GM12878 (cell line): Measurements from ENCODE around the gene RBM6. TPM values are rescaled to one million over a fixed set of nuclear protein-coding genes. Genes with fewer than 3 reads are reported as not detected.

Source experiments
- ATAC-seq: fragments of 200-7000 bp; cut with Tn5 transposase; 3 replicates; pipeline ENCODE4 v1.9.1; 2020; ENCODE audit warnings: mild to moderate bottlenecking, moderate library complexity
- BruUV-seq: library from RNA; stranded (reverse); fragments of 400-500 nt; replicated peaks from 2 replicates; lab custom pipeline; 2021; lab: Mats Ljungman, UMichigan
- CTCF ChIA-PET: fragments of 300-600 bp; sonication (Branson Sonifier 250); formaldehyde crosslinking; extraction: SDS; loops from one replicate; lab custom pipeline; 2021; ENCODE audit warnings: inconsistent platforms; lab: Yijun Ruan, JAX
- POLR2A ChIA-PET: fragments of 350-600 bp; formaldehyde crosslinking; extraction: SDS; loops from one replicate; lab custom pipeline; 2021; ENCODE audit warnings: inconsistent platforms; lab: Charles Lee
- RAD21 ChIA-PET: fragments of 300-600 bp; sonication (Branson Sonifier 250); formaldehyde crosslinking; loops from one replicate; lab custom pipeline; 2023; ENCODE audit warnings: antibody characterized with exemption; ENCODE audit not compliant: unreplicated experiment; lab: Charles Lee
- SMC1A ChIA-PET: fragments of 300-600 bp; sonication (Branson Sonifier 250); formaldehyde crosslinking; loops from one replicate; lab custom pipeline; 2023; ENCODE audit not compliant: unreplicated experiment, uncharacterized antibody; lab: Charles Lee
- DNase-seq: peaks from one replicate; pipeline ENCODE4 v3.0.0-alpha.2; 2011; ENCODE audit warnings: low read depth, low spot score
- FAIRE-seq: peaks from 3 replicates; lab custom pipeline; 2011; peaks lifted over from hg19 to GRCh38; lab: Jason Lieb, UNC
- H2AFZ ChIP-seq: 2 replicates; pipeline ENCODE4 v1.6.0; 2011; ENCODE audit warnings: low read depth, low read length, control low read depth; ENCODE audit not compliant: control insufficient read depth
- H3K27ac ChIP-seq: 2 replicates; pipeline ENCODE4 v1.5.1; 2011; ENCODE audit warnings: control low read depth; ENCODE audit not compliant: control insufficient read depth, insufficient read depth
- H3K27me3 ChIP-seq, 2 experiments: replicated peaks in 1 of 2; 2 replicates each; pipeline versions ENCODE4 v1.6.0 to v1.6.1; 2011; ENCODE audit warnings: low read length in 1 of 2; ENCODE audit not compliant: control insufficient read depth in 2 of 2, insufficient read depth in 2 of 2
- H3K36me3 ChIP-seq, 2 experiments: 2 replicates each; pipeline ENCODE4 v1.5.1; 2011; ENCODE audit warnings: low read length in 1 of 2; ENCODE audit not compliant: control insufficient read depth in 2 of 2, insufficient read depth in 2 of 2
- H3K4me1 ChIP-seq: 2 replicates; pipeline ENCODE4 v1.6.1; 2011; ENCODE audit warnings: mild to moderate bottlenecking, low read length, moderate library complexity, mixed read lengths; ENCODE audit not compliant: control insufficient read depth, insufficient read depth
- H3K4me2 ChIP-seq: 2 replicates; pipeline ENCODE4 v1.6.0; 2011; ENCODE audit warnings: control low read depth; ENCODE audit not compliant: control insufficient read depth, insufficient read depth
- H3K4me3 ChIP-seq: fragments of 200-600 bp; sonication (generic); 2 replicates; pipeline ENCODE4 v1.5.1; 2016
- H3K79me2 ChIP-seq: 2 replicates; pipeline ENCODE4 v1.6.0; 2011; ENCODE audit warnings: low read length; ENCODE audit not compliant: control insufficient read depth, insufficient read depth
- H3K9ac ChIP-seq: 2 replicates; pipeline ENCODE4 v1.8.0; 2011; ENCODE audit warnings: low read length, control low read depth, mixed read lengths; ENCODE audit not compliant: control insufficient read depth, insufficient read depth
- H3K9me3 ChIP-seq: replicated peaks from 3 replicates; pipeline ENCODE4 v1.5.1; 2011; ENCODE audit warnings: mild to moderate bottlenecking, low read length; ENCODE audit not compliant: control insufficient read depth, insufficient read depth
- H4K20me1 ChIP-seq: 2 replicates; pipeline ENCODE4 v1.6.0; 2011; ENCODE audit not compliant: control insufficient read depth, insufficient read depth
- BACH1 ChIP-seq: fragments of 450-650 bp; IDR thresholded peaks from 2 replicates; pipeline ENCODE4 v1.6.1; 2017; ENCODE audit warnings: mild to moderate bottlenecking, borderline replicate concordance
- CBX5 ChIP-seq: sonication (generic); IDR thresholded peaks from 2 replicates; pipeline ENCODE4 v1.6.1; 2016; ENCODE audit warnings: low read depth, moderate library complexity, mild to moderate bottlenecking, inconsistent platforms
- CHD4 ChIP-seq: fragments of 200-600 bp; sonication (generic); IDR thresholded peaks from 2 replicates; pipeline ENCODE4 v1.6.1; 2016; ENCODE audit warnings: mild to moderate bottlenecking
- DPF2 ChIP-seq: fragments of 450-650 bp; IDR thresholded peaks from 2 replicates; pipeline ENCODE4 v1.6.1; 2017; ENCODE audit warnings: mild to moderate bottlenecking
- E2F4 ChIP-seq: IDR thresholded peaks from 2 replicates; pipeline ENCODE4 v1.6.1; 2012; ENCODE audit warnings: low read depth, low read length, improper control_type of control experiment
- EED ChIP-seq: sonication (generic); IDR thresholded peaks from 2 replicates; pipeline ENCODE4 v1.6.1; 2016; ENCODE audit warnings: antibody characterized with exemption, low read depth
- HDGF ChIP-seq: fragments of 450-650 bp; IDR thresholded peaks from 2 replicates; pipeline ENCODE4 v1.6.1; 2016; ENCODE audit warnings: antibody characterized with exemption
- IRF4 ChIP-seq: IDR thresholded peaks from 2 replicates; pipeline ENCODE4 v1.6.1; 2011; ENCODE audit warnings: low read depth, low read length
- JUNB ChIP-seq: IDR thresholded peaks from 2 replicates; pipeline ENCODE4 v1.6.1; 2016; ENCODE audit warnings: antibody characterized with exemption, mild to moderate bottlenecking
- MEF2A ChIP-seq: IDR thresholded peaks from 2 replicates; pipeline ENCODE4 v1.6.1; 2011; ENCODE audit warnings: low read depth, mild to moderate bottlenecking, low read length, moderate library complexity; ENCODE audit not compliant: insufficient read depth
- MTA2 ChIP-seq: fragments of 450-650 bp; IDR thresholded peaks from 2 replicates; pipeline ENCODE4 v1.6.1; 2016; ENCODE audit warnings: low read depth, mild to moderate bottlenecking, moderate library complexity
- POLR2A ChIP-seq: IDR thresholded peaks from 2 replicates; pipeline ENCODE4 v1.6.1; 2011; ENCODE audit warnings: low read depth, mild to moderate bottlenecking, low read length
- RBBP5 ChIP-seq: fragments of 200-600 bp; sonication (generic); conservative IDR thresholded peaks from 2 replicates; pipeline ENCODE4 v1.6.1; 2016
- SREBF2 ChIP-seq: IDR thresholded peaks from 2 replicates; pipeline ENCODE4 v1.6.1; 2012; ENCODE audit warnings: mild to moderate bottlenecking, low read length
- SUPT20H ChIP-seq: IDR thresholded peaks from 2 replicates; pipeline ENCODE4 v1.6.1; 2011; ENCODE audit warnings: low read depth, mild to moderate bottlenecking, low read length, moderate library complexity, borderline replicate concordance; ENCODE audit not compliant: control insufficient read depth
- USF2 ChIP-seq: IDR thresholded peaks from 2 replicates; pipeline ENCODE4 v1.6.1; 2011; ENCODE audit warnings: low read depth, low read length, improper control_type of control experiment, borderline replicate concordance
- ZNF622 ChIP-seq: fragments of 450-650 bp; IDR thresholded peaks from 2 replicates; pipeline ENCODE4 v1.6.1; 2017; ENCODE audit warnings: mild to moderate bottlenecking, inconsistent platforms
- WGBS: methylation state at CpG from one replicate; pipeline ENCODE4 v1.1.6; 2016; ENCODE audit warnings: low lambda C conversion rate; ENCODE audit not compliant: insufficient replicate concordance, insufficient coverage; ENCODE audit errors: missing lambda C conversion rate; 5-methylcytosine and 5-hydroxymethylcytosine counted together
- in situ Hi-C: fragments of 300-500 bp; cut with MboI; formaldehyde crosslinking; loops from 9 replicates; pipeline ENCODE4 v1.14.3; 2018; ENCODE audit warnings: mixed read lengths
- intact Hi-C: fragments of 100-400 bp; cut with micrococcal nuclease; formaldehyde crosslinking; loops from one replicate; pipeline ENCODE4 v1.14.2; 2022; ENCODE audit not compliant: unreplicated experiment
- polyA plus RNA-seq, 11 experiments: library from polyadenylated mRNA; depleted of rRNA in 4 of 11; unstranded in 6 of 11; stranded (reverse) in 5 of 11; fragments of >200 nt; fragmentation: Nextera tagmentation in 4 of 11; fragmentation: Illumina TruSeq in 1 of 11; extraction: Ambion mirVana in 4 of 11; extraction: Trizol in 1 of 11; gene quantifications; 1 replicate in 1 of 11; 2 replicates in 10 of 11; pipeline versions ENCODE4 v1.2.1 to v1.2.3, GENCODE V29; 2011 to 2016; ENCODE audit warnings: inconsistent platforms in 2 of 11, missing spikeins in 2 of 11, low read depth in 1 of 11
- total RNA-seq, 4 experiments: library from RNA; depleted of rRNA in 3 of 4; stranded (reverse); fragments of >200 nt in 3 of 4; fragmentation: Illumina TruSeq in 1 of 4; extraction: Trizol in 1 of 4; gene quantifications; 2 replicates each; pipeline versions ENCODE4 v1.2.1 to v1.2.3, GENCODE V29; 2013 to 2021

The RBM6 gene
- total and polyA plus RNA-seq, 10 of the 15 experiments (the other 5 are each of a cell fraction or from before 2014, with no cell fraction given), result 45.3 to 103 (median 81.3) TPM

DNA sequence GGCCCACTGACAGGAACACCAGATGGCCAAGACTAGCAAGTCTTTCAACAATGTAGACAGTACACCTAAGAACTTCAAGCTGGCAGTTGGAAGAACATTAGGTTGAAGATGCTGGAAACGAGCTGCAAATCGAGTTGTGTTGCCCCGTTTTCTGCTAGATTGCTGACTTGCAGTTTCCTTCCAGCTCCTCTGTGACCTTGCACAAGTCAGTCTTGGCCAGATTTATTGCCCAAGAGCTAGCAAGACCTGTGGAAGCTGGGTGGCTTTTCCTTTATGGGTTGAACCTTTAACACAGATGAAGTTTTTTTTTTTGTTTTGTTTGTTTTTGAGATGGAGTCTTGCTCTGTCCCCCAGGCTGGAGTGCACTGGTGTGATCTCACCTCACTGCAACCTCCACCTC lies 2.9 kb upstream of the RBM6 start:
- ChIA-PET SMC1A (no interaction called here), CTCF (interaction anchor here (1.4 kb wide), 1 partner anchor 11 kb away, joined by 3 read pairs; no protein-coding TSS in a partner anchor), POLR2A (interaction anchor here (0.6 kb wide), 1 partner anchor 112 kb away, joined by 3 read pairs; no protein-coding TSS in a partner anchor), RAD21 (no interaction called here)
- intact Hi-C loops, result no loop called here
- TF ChIP-seq BACH1 (no peak), RBBP5 (no peak), MTA2 (no peak), POLR2A (no peak), E2F4 (no peak), IRF4 (no peak), ZNF622 (no peak), USF2 (no peak), DPF2 (no peak), SUPT20H (no peak), CBX5 (no peak), MEF2A (no peak), EED (no peak), HDGF (no peak), CHD4 (no peak), JUNB (no peak), SREBF2 (no peak)
- Histone ChIP-seq H3K27ac (no peak overlapping the region), H3K4me2 (no peak overlapping the region), H4K20me1 (no peaks in the 10 kb centered on the region), H3K4me1 (no peaks in the 10 kb centered on the region), H3K9me3 (no peaks in the 10 kb centered on the region), H3K4me3 (no peak overlapping the region), H3K36me3 (no peaks in the 10 kb centered on the region), H3K9ac (no peak overlapping the region), H2AFZ (no peak overlapping the region), H3K79me2 (peaks cover 20% of the 10 kb centered on the region), H3K27me3 (no peaks in the 10 kb centered on the region)
- BruUV-seq, result no TSS peak
- 68% methylated on average over 3 of the region's 3 CpGs for whole genome bisulfite sequencing
- DNase-seq (no peak), ATAC-seq (no peak), FAIRE-seq (no peak)
- in situ Hi-C loops, result no loop called here
